ENCODE measurements around the gene IRF9. TPM values are rescaled to one million over a fixed set of nuclear protein-coding genes. Genes with fewer than 3 reads are reported as not detected.
A peak's percentile ranks its signal among the peaks of the same experiment; 100 is the strongest.

Gene IRF9
- total and polyA plus RNA-seq, 2 experiments from 2014 or later = 8.2 to 8.4 TPM

GRCh38 chr14:24147761-24148428 is 13.2 kb upstream of the IRF9 start:
- 0 out of 2 replicates have a peak, but pooled peaks cover 4% of the 10 kb centered on the region for H3F3A ChIP-seq (replicated peaks; ENCODE audit: low read depth)
- H3K4me1 Mint-ChIP-seq = peaks cover 21% of the 10 kb centered on the region
- peak overlapping the region; percentile 99 for H3K4me2 ChIP-seq
- H3K27ac Mint-ChIP-seq = peak overlapping the region; percentile 82
- H3K27me3 ChIP-seq (ENCODE audit: insufficient read depth) = no peaks in the 10 kb centered on the region
- no peak for ATAC-seq
- TF ChIP-seq ZNF114 (CRISPR knock-in tag; IDR thresholded peaks at IDR 0.05) (no peak), POLR2AphosphoS5 (IDR thresholded peaks at IDR 0.05; ENCODE audit: low read depth) (no peak), EZH2phosphoT487 (IDR thresholded peaks at IDR 0.05; ENCODE audit: unreplicated experiment) (no peak), CREB1 (CRISPR knock-in tag; IDR thresholded peaks at IDR 0.05; ENCODE audit: low read depth) (no peak), NANOG (IDR thresholded peaks at IDR 0.05; ENCODE audit: borderline replicate concordance) (no peak), ZNF462 (CRISPR knock-in tag; IDR thresholded peaks at IDR 0.05) (no peak)
- peaks cover 38% of the 10 kb centered on the region for H3K79me2 ChIP-seq (replicated peaks; ENCODE audit: insufficient read depth)
- peaks cover 68% of the 10 kb centered on the region for H3K36me3 Mint-ChIP-seq (ENCODE audit: low read depth)
- no peak for DNase-seq (ENCODE audit: low spot score)
- H2AFZ ChIP-seq = no peak overlapping the region
- H3K9me3 Mint-ChIP-seq = no peaks in the 10 kb centered on the region; the same call in 2 of the 3 replicates
- H3K9me2 ChIP-seq (ENCODE audit: insufficient read depth) = no peaks in the 10 kb centered on the region
- no peak overlapping the region for H3K27ac ChIP-seq (ENCODE audit: low read depth)
- H4K20me1 ChIP-seq (replicated peaks; ENCODE audit: insufficient read depth) = peaks cover 7% of the 10 kb centered on the region; the same call in 1 of the 2 replicates
- H3K4me3 ChIP-seq = peak overlapping the region; percentile 70
- H3K27me3 Mint-ChIP-seq (ENCODE audit: insufficient read depth, low read depth, poor library complexity) = peaks cover 11% of the 10 kb centered on the region
- H3K4me1 ChIP-seq (ENCODE audit: insufficient read depth) = peaks cover 12% of the 10 kb centered on the region
- peaks cover 31% of the 10 kb centered on the region for H3K36me3 ChIP-seq (ENCODE audit: insufficient read depth)
- peak overlapping the region; percentile 99 for H3K4me3 Mint-ChIP-seq

All from GM23338 (cell line).